K562 (cell line): Measurements from ENCODE around the gene PRDM12. TPM values are rescaled to one million over a fixed set of nuclear protein-coding genes. Genes with fewer than 3 reads are reported as not detected.

Experiments
- EGR1 ChIP-seq: fragments of 450-650 bp; conservative IDR thresholded peaks from 2 replicates; pipeline ENCODE4 v1.6.1; 2017; ENCODE audit warnings: mild to moderate bottlenecking
- HEY1 ChIP-seq: fragments of 250-450 bp; sonication (Bioruptor Pico); IDR thresholded peaks from 2 replicates; pipeline ENCODE4 v1.5.0; 2020; ENCODE audit warnings: mild to moderate bottlenecking, moderate library complexity, borderline replicate concordance
- LEF1 ChIP-seq: fragments of 450-650 bp; IDR thresholded peaks from 2 replicates; pipeline ENCODE4 v1.6.1; 2016; ENCODE audit warnings: mild to moderate bottlenecking
- NR1H2 ChIP-seq: sonication (generic); formaldehyde crosslinking; IDR thresholded peaks from 2 replicates; pipeline ENCODE4 v1.4.0; 2020; ENCODE audit warnings: mild to moderate bottlenecking, missing genetic modification reagents
- PCBP1 ChIP-seq: fragments of 200-400 bp; formaldehyde crosslinking; IDR thresholded peaks from 2 replicates; pipeline ENCODE4 v1.6.1; 2018; ENCODE audit warnings: mild to moderate bottlenecking, low read depth, low read length; ENCODE audit not compliant: poor library complexity, severe bottlenecking
- SNIP1 ChIP-seq: fragments of 450-650 bp; IDR thresholded peaks from 2 replicates; pipeline ENCODE4 v1.7.1; 2017; ENCODE audit warnings: low read depth, mild to moderate bottlenecking
- TRIM24 ChIP-seq, 2 experiments: fragments of 450-650 bp; IDR thresholded peaks; 2 replicates each; pipeline ENCODE4 v1.6.1; 2016
- ZBTB7A ChIP-seq: IDR thresholded peaks from 2 replicates; pipeline ENCODE4 v1.6.1; 2011; ENCODE audit warnings: low read depth, mild to moderate bottlenecking, low read length, moderate library complexity, borderline replicate concordance; ENCODE audit not compliant: control insufficient read depth
- polyA plus RNA-seq, 8 experiments: library from polyadenylated mRNA; depleted of rRNA in 4 of 8; stranded (reverse) in 5 of 8; unstranded in 3 of 8; fragments of >200 nt; fragmentation: Nextera tagmentation in 2 of 8; fragmentation: Illumina TruSeq in 1 of 8; extraction: Ambion mirVana in 2 of 8; extraction: Trizol in 1 of 8; gene quantifications; 2 replicates each; pipeline versions ENCODE4 v1.2.1 to v1.2.3, GENCODE V29; 2011 to 2014; ENCODE audit warnings: inconsistent platforms in 1 of 8, missing spikeins in 1 of 8
- total RNA-seq, 7 experiments: library from RNA; depleted of rRNA in 6 of 7; stranded (reverse); fragments of >200 nt in 6 of 7; fragmentation: Illumina TruSeq in 2 of 7; extraction: Trizol in 2 of 7; gene quantifications; 2 replicates each; pipeline versions ENCODE4 v1.2.1 to v1.2.3, GENCODE V29; 2011 to 2021; ENCODE audit warnings: low replicate concordance in 1 of 7
- TF ChIP-seq, protein P1 (sequence below): fragments of 250-450 bp; sonication (Bioruptor Pico); IDR thresholded peaks from 2 replicates; pipeline ENCODE4 v1.5.0; 2021; ENCODE audit warnings: mild to moderate bottlenecking, borderline replicate concordance
- TF ChIP-seq, protein P2 (sequence below): fragments of 450-650 bp; formaldehyde crosslinking; IDR thresholded peaks from 2 replicates; pipeline ENCODE4 v1.4.0; 2020; ENCODE audit warnings: mild to moderate bottlenecking, mixed read lengths
- TF ChIP-seq, protein P3 (sequence below), 2 experiments: fragments of 450-650 bp in 1 of 2; sonication (generic) in 1 of 2; formaldehyde crosslinking in 1 of 2; IDR thresholded peaks; 2 replicates each; pipeline versions ENCODE4 v1.7.1 to v1.9.0; 2016 to 2022; ENCODE audit warnings: inconsistent platforms in 1 of 2, mild to moderate bottlenecking in 1 of 2, missing genetic modification reagents in 1 of 2

The PRDM12 gene
- total and polyA plus RNA-seq, 9 of the 15 experiments (the other 6 are each of a cell fraction or from before 2014, with no cell fraction given), result 0.04 to 0.22 (median 0.07) TPM; not detected in 3

DNA sequence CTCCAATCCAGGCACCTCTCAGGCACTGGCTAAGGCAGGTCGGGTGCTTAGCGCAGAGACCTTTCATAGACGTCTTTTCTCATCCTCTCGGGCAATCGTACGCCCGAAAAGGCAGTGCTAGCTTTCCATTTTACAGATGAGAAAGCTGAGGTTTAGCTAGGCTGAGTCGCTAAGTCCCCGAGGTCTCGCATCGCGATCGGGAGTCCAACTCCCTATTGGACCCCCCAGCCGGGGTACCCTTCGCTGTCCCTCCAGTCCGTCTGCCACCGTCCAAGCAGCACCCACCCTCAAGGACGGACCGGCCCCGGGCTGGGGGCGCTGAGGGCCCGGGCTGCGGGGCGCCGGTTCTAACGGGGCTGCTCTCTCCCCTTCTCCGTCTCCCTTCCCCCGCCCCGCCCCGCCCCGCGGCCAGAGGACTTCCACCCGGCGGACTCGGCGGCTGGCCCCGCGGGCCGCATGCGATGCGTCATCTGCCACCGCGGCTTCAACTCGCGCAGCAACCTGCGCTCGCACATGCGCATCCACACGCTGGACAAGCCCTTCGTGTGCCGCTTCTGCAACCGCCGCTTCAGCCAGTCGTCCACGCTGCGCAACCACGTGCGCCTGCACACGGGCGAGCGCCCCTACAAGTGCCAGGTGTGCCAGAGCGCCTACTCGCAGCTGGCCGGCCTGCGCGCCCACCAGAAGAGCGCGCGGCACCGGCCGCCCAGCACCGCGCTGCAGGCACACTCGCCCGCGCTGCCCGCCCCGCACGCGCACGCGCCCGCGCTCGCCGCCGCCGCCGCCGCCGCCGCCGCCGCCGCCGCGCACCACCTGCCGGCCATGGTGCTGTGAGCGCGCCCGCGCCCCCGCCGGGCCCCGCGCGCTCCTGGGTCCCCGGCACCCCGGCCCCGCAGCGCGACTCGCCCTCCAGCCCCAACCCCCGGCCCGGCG, 16.7 kb downstream of the PRDM12 start (continued):
- TF ChIP-seq, protein P1, sequence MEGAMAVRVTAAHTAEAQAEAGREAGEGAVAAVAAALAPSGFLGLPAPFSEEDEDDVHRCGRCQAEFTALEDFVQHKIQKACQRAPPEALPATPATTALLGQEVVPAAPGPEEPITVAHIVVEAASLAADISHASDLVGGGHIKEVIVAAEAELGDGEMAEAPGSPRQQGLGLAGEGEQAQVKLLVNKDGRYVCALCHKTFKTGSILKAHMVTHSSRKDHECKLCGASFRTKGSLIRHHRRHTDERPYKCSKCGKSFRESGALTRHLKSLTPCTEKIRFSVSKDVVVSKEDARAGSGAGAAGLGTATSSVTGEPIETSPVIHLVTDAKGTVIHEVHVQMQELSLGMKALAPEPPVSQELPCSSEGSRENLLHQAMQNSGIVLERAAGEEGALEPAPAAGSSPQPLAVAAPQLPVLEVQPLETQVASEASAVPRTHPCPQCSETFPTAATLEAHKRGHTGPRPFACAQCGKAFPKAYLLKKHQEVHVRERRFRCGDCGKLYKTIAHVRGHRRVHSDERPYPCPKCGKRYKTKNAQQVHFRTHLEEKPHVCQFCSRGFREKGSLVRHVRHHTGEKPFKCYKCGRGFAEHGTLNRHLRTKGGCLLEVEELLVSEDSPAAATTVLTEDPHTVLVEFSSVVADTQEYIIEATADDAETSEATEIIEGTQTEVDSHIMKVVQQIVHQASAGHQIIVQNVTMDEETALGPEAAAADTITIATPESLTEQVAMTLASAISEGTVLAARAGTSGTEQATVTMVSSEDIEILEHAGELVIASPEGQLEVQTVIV (CRISPR knock-in tag), result no peak
- TF ChIP-seq PCBP1 (no peak), LEF1 (no peak), TRIM24 (IDR thresholded peaks at IDR 0.05) (0 out of 4 replicates have a peak, but pooled peaks of 1 of the 2 experiments have one; percentile 26), SNIP1 (no peak), NR1H2 (CRISPR knock-in tag) (peak; percentile 72; the same call in 1 of the 2 replicates), HEY1 (CRISPR knock-in tag) (no peak), ZBTB7A (peak; percentile 67; the same call in 1 of the 2 replicates), EGR1 (no peak)
- TF ChIP-seq, protein P2, sequence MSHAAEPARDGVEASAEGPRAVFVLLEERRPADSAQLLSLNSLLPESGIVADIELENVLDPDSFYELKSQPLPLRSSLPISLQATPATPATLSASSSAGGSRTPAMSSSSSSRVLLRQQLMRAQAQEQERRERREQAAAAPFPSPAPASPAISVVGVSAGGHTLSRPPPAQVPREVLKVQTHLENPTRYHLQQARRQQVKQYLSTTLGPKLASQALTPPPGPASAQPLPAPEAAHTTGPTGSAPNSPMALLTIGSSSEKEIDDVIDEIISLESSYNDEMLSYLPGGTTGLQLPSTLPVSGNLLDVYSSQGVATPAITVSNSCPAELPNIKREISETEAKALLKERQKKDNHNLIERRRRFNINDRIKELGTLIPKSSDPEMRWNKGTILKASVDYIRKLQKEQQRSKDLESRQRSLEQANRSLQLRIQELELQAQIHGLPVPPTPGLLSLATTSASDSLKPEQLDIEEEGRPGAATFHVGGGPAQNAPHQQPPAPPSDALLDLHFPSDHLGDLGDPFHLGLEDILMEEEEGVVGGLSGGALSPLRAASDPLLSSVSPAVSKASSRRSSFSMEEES (CRISPR knock-in tag), result no peak
- TF ChIP-seq, protein P3, sequence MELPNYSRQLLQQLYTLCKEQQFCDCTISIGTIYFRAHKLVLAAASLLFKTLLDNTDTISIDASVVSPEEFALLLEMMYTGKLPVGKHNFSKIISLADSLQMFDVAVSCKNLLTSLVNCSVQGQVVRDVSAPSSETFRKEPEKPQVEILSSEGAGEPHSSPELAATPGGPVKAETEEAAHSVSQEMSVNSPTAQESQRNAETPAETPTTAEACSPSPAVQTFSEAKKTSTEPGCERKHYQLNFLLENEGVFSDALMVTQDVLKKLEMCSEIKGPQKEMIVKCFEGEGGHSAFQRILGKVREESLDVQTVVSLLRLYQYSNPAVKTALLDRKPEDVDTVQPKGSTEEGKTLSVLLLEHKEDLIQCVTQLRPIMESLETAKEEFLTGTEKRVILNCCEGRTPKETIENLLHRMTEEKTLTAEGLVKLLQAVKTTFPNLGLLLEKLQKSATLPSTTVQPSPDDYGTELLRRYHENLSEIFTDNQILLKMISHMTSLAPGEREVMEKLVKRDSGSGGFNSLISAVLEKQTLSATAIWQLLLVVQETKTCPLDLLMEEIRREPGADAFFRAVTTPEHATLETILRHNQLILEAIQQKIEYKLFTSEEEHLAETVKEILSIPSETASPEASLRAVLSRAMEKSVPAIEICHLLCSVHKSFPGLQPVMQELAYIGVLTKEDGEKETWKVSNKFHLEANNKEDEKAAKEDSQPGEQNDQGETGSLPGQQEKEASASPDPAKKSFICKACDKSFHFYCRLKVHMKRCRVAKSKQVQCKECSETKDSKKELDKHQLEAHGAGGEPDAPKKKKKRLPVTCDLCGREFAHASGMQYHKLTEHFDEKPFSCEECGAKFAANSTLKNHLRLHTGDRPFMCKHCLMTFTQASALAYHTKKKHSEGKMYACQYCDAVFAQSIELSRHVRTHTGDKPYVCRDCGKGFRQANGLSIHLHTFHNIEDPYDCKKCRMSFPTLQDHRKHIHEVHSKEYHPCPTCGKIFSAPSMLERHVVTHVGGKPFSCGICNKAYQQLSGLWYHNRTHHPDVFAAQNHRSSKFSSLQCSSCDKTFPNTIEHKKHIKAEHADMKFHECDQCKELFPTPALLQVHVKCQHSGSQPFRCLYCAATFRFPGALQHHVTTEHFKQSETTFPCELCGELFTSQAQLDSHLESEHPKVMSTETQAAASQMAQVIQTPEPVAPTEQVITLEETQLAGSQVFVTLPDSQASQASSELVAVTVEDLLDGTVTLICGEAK (IDR thresholded peaks at IDR 0.05), result peak; percentile 64; the same call in 1 of the 2 replicates
- TF ChIP-seq, protein P3 (CRISPR knock-in tag; IDR thresholded peaks at IDR 0.05), result no peak
